Measurements from ENCODE around the gene ZFAND4. TPM values are rescaled to one million over a fixed set of nuclear protein-coding genes. Genes with fewer than 3 reads are reported as not detected.

Gene ZFAND4
- 16.0 TPM for total RNA-seq

GRCh38 chr10:45672181-45673073 lies at the start of gene ZFAND4:
TSS of gene ZFAND4 (minus strand) at chr10:45672772. CDS start at chr10:45663725, 9,047 bp downstream.

Other genes with a start within 250 kb of the ZFAND4 start
- 38.5 TPM for gene WASHC2C, start 54.5 kb upstream of the ZFAND4 start, total RNA-seq
- 16.9 TPM for gene AGAP4, start 174.7 kb upstream of the ZFAND4 start, total RNA-seq

Measured in parietal lobe (tissue), 1 donor.